LNCaP clone FGC (cell line): ENCODE results near the gene SHROOM3.

ENCODE experiments used
- DNase-seq: peaks from one replicate; pipeline ENCODE4 v3.0.0-alpha.2; 2011; ENCODE audit warnings: low read depth
- H3K4me3 ChIP-seq: 2 replicates; pipeline ENCODE4 v1.5.1; 2011; ENCODE audit warnings: mild to moderate bottlenecking, low read depth, low read length, control low read depth
- CTCF ChIP-seq: IDR thresholded peaks from 2 replicates; pipeline ENCODE4 v1.5.1; 2012; ENCODE audit warnings: mild to moderate bottlenecking; ENCODE audit not compliant: control insufficient read depth, insufficient read depth; ENCODE audit errors: extremely low read depth

Gene SHROOM3

GRCh38 chr4:76745240-76745639 lies 310.2 kb downstream of the SHROOM3 start:
- DNase-seq, result no peak
- H3K4me3 ChIP-seq, result no peak overlapping the region
- TF ChIP-seq CTCF, result no peak

GRCh38 chr4:76747563-76747962 lies 312.5 kb downstream of the SHROOM3 start:
- no peak overlapping the region for H3K4me3 ChIP-seq
- DNase-seq, result no peak
- no peak for TF ChIP-seq CTCF

GRCh38 chr4:76748649-76749048 lies 313.6 kb downstream of the SHROOM3 start:
- DNase-seq, result peak; percentile 70
- no peak overlapping the region for H3K4me3 ChIP-seq
- TF ChIP-seq CTCF, result peak; percentile 69

DNA sequence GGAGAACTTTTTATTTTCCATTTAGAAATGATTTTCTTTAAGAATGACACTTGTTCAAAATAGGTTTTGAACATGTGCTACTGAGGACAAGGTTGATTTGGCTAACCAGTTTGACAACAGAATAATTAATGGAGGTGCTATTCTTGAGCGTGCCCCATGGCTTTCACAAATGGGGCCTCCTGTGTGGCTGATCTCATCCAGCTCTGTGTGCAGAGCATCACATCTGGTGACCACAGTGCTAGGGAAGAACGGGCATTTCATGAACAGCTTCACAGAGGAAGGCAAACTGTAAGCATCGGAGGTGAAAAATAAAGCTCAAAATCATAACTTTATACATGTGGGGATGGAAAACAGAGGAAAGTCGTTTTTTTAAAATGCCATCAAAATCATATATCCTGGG lies 314.3 kb downstream of the SHROOM3 start:
- no peak for TF ChIP-seq CTCF
- DNase-seq, result no peak
- no peak overlapping the region for H3K4me3 ChIP-seq

DNA sequence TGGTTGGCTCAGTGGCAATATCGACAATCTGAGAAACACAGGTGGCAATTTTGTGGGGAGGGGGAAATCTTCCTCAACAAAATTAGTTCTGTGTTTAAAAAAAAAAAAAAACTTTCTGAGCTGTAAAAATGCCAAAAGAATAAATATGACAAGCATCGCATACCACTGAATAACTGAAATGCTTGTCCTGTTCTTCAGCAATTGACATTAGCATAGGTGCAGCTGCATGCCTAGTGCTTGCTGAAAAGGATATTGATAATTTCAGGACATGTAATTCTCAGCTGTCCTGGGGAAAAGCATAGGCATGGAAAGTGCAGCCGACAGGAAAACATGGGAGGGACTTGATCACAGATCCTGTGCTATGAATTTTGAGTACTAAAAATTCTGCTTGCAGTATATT lies 315.7 kb downstream of the SHROOM3 start:
- no peak for TF ChIP-seq CTCF
- no peak for DNase-seq

DNA sequence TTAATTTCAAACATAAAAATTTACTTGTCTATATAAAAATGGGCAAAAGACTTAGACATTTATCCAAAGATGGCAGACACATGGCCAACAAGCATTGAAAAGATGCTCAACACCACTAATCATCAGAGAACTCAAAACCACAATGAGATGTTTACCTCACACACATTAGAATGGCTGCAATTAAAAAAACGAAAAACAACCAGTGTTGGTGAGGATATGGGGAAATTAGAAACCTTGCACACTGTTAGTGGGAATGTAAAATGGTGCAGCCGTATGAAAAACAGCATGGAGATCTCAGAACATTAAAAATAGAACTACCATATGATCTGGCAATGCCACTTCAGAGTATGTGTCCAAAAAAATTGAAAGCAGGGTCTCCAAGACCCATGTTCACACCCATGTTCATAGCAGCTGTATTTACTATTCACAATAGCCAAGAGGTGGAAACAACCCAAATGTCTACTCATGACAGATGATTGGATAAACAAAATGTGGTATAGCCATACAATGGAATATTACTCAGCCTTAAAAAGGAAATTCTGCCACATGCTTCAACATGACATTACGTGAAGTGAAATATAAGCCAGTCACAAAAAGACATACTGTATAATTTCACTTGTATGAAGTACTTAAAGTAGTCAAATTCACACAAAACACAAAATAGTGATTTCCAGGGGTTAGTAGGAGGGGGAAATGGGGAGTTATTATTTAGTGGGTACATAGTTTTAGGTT lies 316.7 kb downstream of the SHROOM3 start:
- no peak overlapping the region for H3K4me3 ChIP-seq
- no peak for TF ChIP-seq CTCF
- DNase-seq, result no peak

More for the DNA sequence above, 315.7 kb downstream of the SHROOM3 start:
- H3K4me3 ChIP-seq, result no peak overlapping the region

DNA sequence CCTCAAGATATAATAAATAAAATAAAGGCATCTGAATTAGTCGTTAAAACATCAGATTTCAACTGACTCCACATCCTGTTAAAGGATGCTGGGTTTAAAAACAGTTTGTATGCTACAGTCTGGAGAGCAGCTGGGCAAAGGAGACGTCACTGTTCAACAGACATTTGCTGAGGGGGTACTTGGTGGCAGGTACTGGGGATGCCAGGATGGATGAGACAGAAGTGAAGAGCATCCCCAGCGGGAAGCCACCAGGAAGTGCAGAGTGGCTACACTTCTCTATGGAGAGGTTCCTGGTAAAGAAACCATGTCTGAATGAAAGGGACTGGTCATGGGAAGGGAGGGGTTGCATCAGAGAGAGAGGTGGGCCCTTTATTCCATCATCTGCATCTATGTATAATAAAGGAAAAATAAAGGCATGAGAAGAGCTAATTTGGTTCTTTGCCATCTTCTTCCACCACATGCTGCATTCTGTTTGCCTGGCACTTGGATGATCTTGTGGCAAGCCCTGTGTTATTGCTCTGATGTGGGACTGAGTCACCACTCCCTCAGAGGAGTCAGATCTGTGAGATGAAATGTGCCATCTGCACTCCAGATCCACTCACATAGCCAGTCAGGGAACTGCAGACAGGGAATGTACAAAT lies 318.0 kb downstream of the SHROOM3 start:
- no peak for DNase-seq

More for the DNA sequence above, 318.0 kb downstream of the SHROOM3 start:
- TF ChIP-seq CTCF, result no peak
- H3K4me3 ChIP-seq, result no peak overlapping the region
